GM12878 (cell line): Measurements from ENCODE around the gene HOXD12. TPM values are rescaled to one million over a fixed set of nuclear protein-coding genes. Genes with fewer than 3 reads are reported as not detected.

Experiments used
- ATAC-seq: fragments of 200-7000 bp; cut with Tn5 transposase; 3 replicates; pipeline ENCODE4 v1.9.1; 2020; ENCODE audit warnings: mild to moderate bottlenecking, moderate library complexity
- BruUV-seq: library from RNA; stranded (reverse); fragments of 400-500 nt; replicated peaks from 2 replicates; lab custom pipeline; 2021; lab: Mats Ljungman, UMichigan
- CTCF ChIA-PET: fragments of 300-600 bp; sonication (Branson Sonifier 250); formaldehyde crosslinking; extraction: SDS; loops from one replicate; lab custom pipeline; 2021; ENCODE audit warnings: inconsistent platforms; lab: Yijun Ruan, JAX
- POLR2A ChIA-PET: fragments of 350-600 bp; formaldehyde crosslinking; extraction: SDS; loops from one replicate; lab custom pipeline; 2021; ENCODE audit warnings: inconsistent platforms; lab: Charles Lee
- RAD21 ChIA-PET: fragments of 300-600 bp; sonication (Branson Sonifier 250); formaldehyde crosslinking; loops from one replicate; lab custom pipeline; 2023; ENCODE audit warnings: antibody characterized with exemption; ENCODE audit not compliant: unreplicated experiment; lab: Charles Lee
- SMC1A ChIA-PET: fragments of 300-600 bp; sonication (Branson Sonifier 250); formaldehyde crosslinking; loops from one replicate; lab custom pipeline; 2023; ENCODE audit not compliant: unreplicated experiment, uncharacterized antibody; lab: Charles Lee
- DNase-seq: peaks from one replicate; pipeline ENCODE4 v3.0.0-alpha.2; 2011; ENCODE audit warnings: low read depth, low spot score
- FAIRE-seq: peaks from 3 replicates; lab custom pipeline; 2011; peaks lifted over from hg19 to GRCh38; lab: Jason Lieb, UNC
- H2AFZ ChIP-seq: 2 replicates; pipeline ENCODE4 v1.6.0; 2011; ENCODE audit warnings: low read depth, low read length, control low read depth; ENCODE audit not compliant: control insufficient read depth
- H3K27ac ChIP-seq: 2 replicates; pipeline ENCODE4 v1.5.1; 2011; ENCODE audit warnings: control low read depth; ENCODE audit not compliant: control insufficient read depth, insufficient read depth
- H3K27me3 ChIP-seq, 2 experiments: replicated peaks in 1 of 2; 2 replicates each; pipeline versions ENCODE4 v1.6.0 to v1.6.1; 2011; ENCODE audit warnings: low read length in 1 of 2; ENCODE audit not compliant: control insufficient read depth in 2 of 2, insufficient read depth in 2 of 2
- H3K36me3 ChIP-seq, 2 experiments: 2 replicates each; pipeline ENCODE4 v1.5.1; 2011; ENCODE audit warnings: low read length in 1 of 2; ENCODE audit not compliant: control insufficient read depth in 2 of 2, insufficient read depth in 2 of 2
- H3K4me1 ChIP-seq: 2 replicates; pipeline ENCODE4 v1.6.1; 2011; ENCODE audit warnings: mild to moderate bottlenecking, low read length, moderate library complexity, mixed read lengths; ENCODE audit not compliant: control insufficient read depth, insufficient read depth
- H3K4me2 ChIP-seq: 2 replicates; pipeline ENCODE4 v1.6.0; 2011; ENCODE audit warnings: control low read depth; ENCODE audit not compliant: control insufficient read depth, insufficient read depth
- H3K4me3 ChIP-seq: fragments of 200-600 bp; sonication (generic); 2 replicates; pipeline ENCODE4 v1.5.1; 2016
- H3K79me2 ChIP-seq: 2 replicates; pipeline ENCODE4 v1.6.0; 2011; ENCODE audit warnings: low read length; ENCODE audit not compliant: control insufficient read depth, insufficient read depth
- H3K9ac ChIP-seq: 2 replicates; pipeline ENCODE4 v1.8.0; 2011; ENCODE audit warnings: low read length, control low read depth, mixed read lengths; ENCODE audit not compliant: control insufficient read depth, insufficient read depth
- H3K9me3 ChIP-seq: replicated peaks from 3 replicates; pipeline ENCODE4 v1.5.1; 2011; ENCODE audit warnings: mild to moderate bottlenecking, low read length; ENCODE audit not compliant: control insufficient read depth, insufficient read depth
- H4K20me1 ChIP-seq: 2 replicates; pipeline ENCODE4 v1.6.0; 2011; ENCODE audit not compliant: control insufficient read depth, insufficient read depth
- ASH2L ChIP-seq: fragments of 300-600, 200-600 bp; sonication (generic); IDR thresholded peaks from 2 replicates; pipeline ENCODE4 v1.6.1; 2017; ENCODE audit warnings: low read depth, mild to moderate bottlenecking, borderline replicate concordance
- ATF3 ChIP-seq: IDR thresholded peaks from 2 replicates; pipeline ENCODE4 v1.6.1; 2011; ENCODE audit warnings: low read depth, mild to moderate bottlenecking, low read length, moderate library complexity, borderline replicate concordance; ENCODE audit errors: extremely low read depth
- BCLAF1 ChIP-seq: fragments of 450-650 bp; IDR thresholded peaks from 2 replicates; pipeline ENCODE4 v1.6.1; 2017; ENCODE audit warnings: antibody characterized with exemption, mild to moderate bottlenecking, moderate library complexity
- CHD2 ChIP-seq: IDR thresholded peaks from 2 replicates; pipeline ENCODE4 v1.6.1; 2011; ENCODE audit warnings: low read depth, low read length, improper control_type of control experiment, borderline replicate concordance
- ETV6 ChIP-seq, 2 experiments: fragments of 450-650 bp in 1 of 2; IDR thresholded peaks in 1 of 2; conservative IDR thresholded peaks in 1 of 2; 2 replicates each; pipeline ENCODE4 v1.6.1; 2014; ENCODE audit warnings: antibody characterized with exemption in 1 of 2, borderline replicate concordance in 1 of 2, low read depth in 1 of 2, mild to moderate bottlenecking in 1 of 2, moderate library complexity in 1 of 2
- EZH2 ChIP-seq: IDR thresholded peaks from 2 replicates; pipeline ENCODE4 v1.6.1; 2012; ENCODE audit warnings: low read depth, mild to moderate bottlenecking, control low read depth, inconsistent platforms, low read length, borderline replicate concordance; ENCODE audit not compliant: control insufficient read depth
- FOS ChIP-seq: IDR thresholded peaks from 3 replicates; pipeline ENCODE4 v1.6.1; 2011; ENCODE audit warnings: borderline replicate concordance; ENCODE audit not compliant: insufficient read length; ENCODE audit errors: extremely low read depth
- MTA2 ChIP-seq: fragments of 450-650 bp; IDR thresholded peaks from 2 replicates; pipeline ENCODE4 v1.6.1; 2016; ENCODE audit warnings: low read depth, mild to moderate bottlenecking, moderate library complexity
- MYC ChIP-seq: IDR thresholded peaks from 2 replicates; pipeline ENCODE4 v1.6.1; 2011; ENCODE audit warnings: mild to moderate bottlenecking, low read length, moderate library complexity, inconsistent platforms; ENCODE audit not compliant: insufficient read depth, insufficient replicate concordance, insufficient read length, severe bottlenecking
- RCOR1 ChIP-seq: conservative IDR thresholded peaks from 2 replicates; pipeline ENCODE4 v1.6.1; 2012; ENCODE audit warnings: low read depth, low read length, improper control_type of control experiment
- SREBF1 ChIP-seq: IDR thresholded peaks from 2 replicates; pipeline ENCODE4 v1.6.1; 2012; ENCODE audit warnings: mild to moderate bottlenecking, low read length
- STAT3 ChIP-seq: IDR thresholded peaks from 2 replicates; pipeline ENCODE4 v1.6.1; 2011; ENCODE audit warnings: low read depth, low read length, improper control_type of control experiment
- SUZ12 ChIP-seq: fragments of 200-600 bp; sonication (generic); IDR thresholded peaks from one replicate; pipeline ENCODE4 v1.6.1; 2018; ENCODE audit warnings: antibody characterized with exemption, mild to moderate bottlenecking; ENCODE audit not compliant: unreplicated experiment
- TCF7 ChIP-seq: IDR thresholded peaks from 2 replicates; pipeline ENCODE4 v1.6.1; 2014; ENCODE audit warnings: antibody characterized with exemption, borderline replicate concordance
- YY1 ChIP-seq: IDR thresholded peaks from 2 replicates; pipeline ENCODE4 v1.6.1; 2011; ENCODE audit warnings: low read depth, mild to moderate bottlenecking, low read length
- ZBTB33 ChIP-seq: fragments of 450-650 bp; IDR thresholded peaks from 2 replicates; pipeline ENCODE4 v1.6.1; 2017; ENCODE audit warnings: mild to moderate bottlenecking
- WGBS: methylation state at CpG from one replicate; pipeline ENCODE4 v1.1.6; 2016; ENCODE audit warnings: low lambda C conversion rate; ENCODE audit not compliant: insufficient replicate concordance, insufficient coverage; ENCODE audit errors: missing lambda C conversion rate; 5-methylcytosine and 5-hydroxymethylcytosine counted together
- in situ Hi-C: fragments of 300-500 bp; cut with MboI; formaldehyde crosslinking; loops from 9 replicates; pipeline ENCODE4 v1.14.3; 2018; ENCODE audit warnings: mixed read lengths
- intact Hi-C: fragments of 100-400 bp; cut with micrococcal nuclease; formaldehyde crosslinking; loops from one replicate; pipeline ENCODE4 v1.14.2; 2022; ENCODE audit not compliant: unreplicated experiment
- polyA plus RNA-seq, 11 experiments: library from polyadenylated mRNA; depleted of rRNA in 4 of 11; unstranded in 6 of 11; stranded (reverse) in 5 of 11; fragments of >200 nt; fragmentation: Nextera tagmentation in 4 of 11; fragmentation: Illumina TruSeq in 1 of 11; extraction: Ambion mirVana in 4 of 11; extraction: Trizol in 1 of 11; gene quantifications; 1 replicate in 1 of 11; 2 replicates in 10 of 11; pipeline versions ENCODE4 v1.2.1 to v1.2.3, GENCODE V29; 2011 to 2016; ENCODE audit warnings: inconsistent platforms in 2 of 11, missing spikeins in 2 of 11, low read depth in 1 of 11
- total RNA-seq, 4 experiments: library from RNA; depleted of rRNA in 3 of 4; stranded (reverse); fragments of >200 nt in 3 of 4; fragmentation: Illumina TruSeq in 1 of 4; extraction: Trizol in 1 of 4; gene quantifications; 2 replicates each; pipeline versions ENCODE4 v1.2.1 to v1.2.3, GENCODE V29; 2013 to 2021

HOXD12 gene
- total and polyA plus RNA-seq, 10 of the 15 experiments (the other 5 are each of a cell fraction or from before 2014, with no cell fraction given), result not detected

GRCh38 chr2:176147210-176147799 lies 47.7 kb downstream of the HOXD12 start (continued):
- no peak for TF ChIP-seq ZBTB33
- TF ChIP-seq MYC, result no peak
- no peak for TF ChIP-seq ETV6 (conservative IDR thresholded peaks at IDR 0.05 in 1 of 2, IDR thresholded peaks at IDR 0.05 in 1 of 2; ENCODE audit: borderline replicate concordance in 1 of 2, low read depth in 1 of 2)
- TF ChIP-seq FOS, result no peak
- TF ChIP-seq ASH2L, result no peak
- TF ChIP-seq CHD2, result no peak

GRCh38 chr2:176147800-176148496 lies 48.4 kb downstream of the HOXD12 start:
- in situ Hi-C loops, result loop anchor here (25.0 kb wide), 1 partner anchor 1189 kb away; no protein-coding TSS in a partner anchor
- H3K4me2 ChIP-seq, result no peak overlapping the region
- no TSS peak for BruUV-seq
- WGBS, result 24% methylated on average over 30 of the region's 31 CpGs
- no peaks in the 10 kb centered on the region for H3K4me1 ChIP-seq
- H3K9me3 ChIP-seq, result no peaks in the 10 kb centered on the region
- no peaks in the 10 kb centered on the region for H3K79me2 ChIP-seq
- ChIA-PET POLR2A (no interaction called here), SMC1A (no interaction called here), RAD21 (no interaction called here), CTCF (interaction anchor here (0.6 to 0.7 kb wide), 2 partner anchors 16 to 507 kb away, joined by 3 to 4 read pairs; no protein-coding TSS in a partner anchor)
- DNase-seq (no peak), ATAC-seq (no peak), FAIRE-seq (no peak)
- no peak overlapping the region for H3K9ac ChIP-seq
- no peak overlapping the region for H3K4me3 ChIP-seq
- no peak overlapping the region for H3K27ac ChIP-seq
- H2AFZ ChIP-seq, result no peak overlapping the region
- intact Hi-C loops, result no loop called here
- peaks cover 10 to 29% of the 10 kb centered on the region in 2 experiments for H3K27me3 ChIP-seq
- H4K20me1 ChIP-seq, result no peaks in the 10 kb centered on the region
- no peaks in the 10 kb centered on the region for H3K36me3 ChIP-seq
- TF ChIP-seq SREBF1 (no peak), ATF3 (no peak), SUZ12 (no peak), BCLAF1 (no peak), RCOR1 (no peak), YY1 (no peak), TCF7 (no peak), EZH2 (no peak), MTA2 (no peak), STAT3 (no peak)
